Activated naive CD4-positive, alpha-beta T cell treated with anti-CD3 and anti-CD28 coated beads, Interleukin-2, amount 10 ng/mL, durations not matched to agents 7 days and 5 days (primary cell): ENCODE data around the gene ADGRF3.

Source experiments
- CTCF ChIA-PET: fragments of 350-600 bp; sonication (Branson Sonifier 250); formaldehyde crosslinking; loops from one replicate; lab custom pipeline; 2021; ENCODE audit warnings: antibody characterized with exemption; lab: Charles Lee
- DNase-seq: peaks from one replicate; pipeline ENCODE4 v3.0.0-alpha.2; 2020
- H3K27ac Mint-ChIP-seq: one replicate; pipeline ENCODE4 v1.8.0; 2021; ENCODE audit warnings: mild to moderate bottlenecking, moderate library complexity, mixed read lengths
- H3K27me3 Mint-ChIP-seq: one replicate; pipeline ENCODE4 v1.8.0; 2021; ENCODE audit warnings: mild to moderate bottlenecking, mixed read lengths
- H3K36me3 Mint-ChIP-seq: one replicate; pipeline ENCODE4 v1.8.0; 2021; ENCODE audit warnings: mixed read lengths
- H3K4me1 Mint-ChIP-seq: one replicate; pipeline ENCODE4 v1.8.0; 2021; ENCODE audit warnings: mixed read lengths
- H3K4me3 Mint-ChIP-seq: one replicate; pipeline ENCODE4 v1.8.0; 2021; ENCODE audit warnings: mild to moderate bottlenecking, moderate library complexity, mixed read lengths
- H3K9me3 Mint-ChIP-seq: one replicate; pipeline ENCODE4 v1.8.0; 2021; ENCODE audit warnings: mixed read lengths

The ADGRF3 gene

GRCh38 chr2:26298638-26299393 is 47.8 kb downstream of the ADGRF3 start:
- no peaks in the 10 kb centered on the region for H3K36me3 Mint-ChIP-seq
- no peaks in the 10 kb centered on the region for H3K4me1 Mint-ChIP-seq
- DNase-seq, result peak; percentile 55
- peaks cover 19% of the 10 kb centered on the region for H3K27me3 Mint-ChIP-seq
- H3K27ac Mint-ChIP-seq, result no peak overlapping the region
- H3K9me3 Mint-ChIP-seq, result no peaks in the 10 kb centered on the region
- H3K4me3 Mint-ChIP-seq, result no peak overlapping the region
- CTCF ChIA-PET, result no interaction called here

GRCh38 chr2:26298286-26298637 is 48.3 kb downstream of the ADGRF3 start:
- H3K27ac Mint-ChIP-seq, result no peak overlapping the region

GRCh38 chr2:26297061-26297460 is 49.5 kb downstream of the ADGRF3 start:
- no peak overlapping the region for H3K27ac Mint-ChIP-seq
- CTCF ChIA-PET, result no interaction called here
- H3K4me1 Mint-ChIP-seq, result no peaks in the 10 kb centered on the region
- DNase-seq, result no peak
- no peak overlapping the region for H3K4me3 Mint-ChIP-seq
- peaks cover 19% of the 10 kb centered on the region for H3K27me3 Mint-ChIP-seq
- no peaks in the 10 kb centered on the region for H3K9me3 Mint-ChIP-seq
- no peaks in the 10 kb centered on the region for H3K36me3 Mint-ChIP-seq

More at GRCh38 chr2:26298286-26298637, 48.3 kb downstream of the ADGRF3 start:
- Mint-ChIP-seq H3K9me3 (no peaks in the 10 kb centered on the region), H3K27me3 (peaks cover 19% of the 10 kb centered on the region), H3K36me3 (no peaks in the 10 kb centered on the region), H3K4me1 (no peaks in the 10 kb centered on the region), H3K4me3 (no peak overlapping the region)
- CTCF ChIA-PET, result no interaction called here
- DNase-seq, result no peak

- Mint-ChIP-seq H3K9me3 (no peaks in the 10 kb centered on the region), H3K36me3 (peaks cover 2% of the 10 kb centered on the region), H3K4me3 (no peak overlapping the region), H3K27ac (no peak overlapping the region), H3K4me1 (no peaks in the 10 kb centered on the region), H3K27me3 (peaks cover 19% of the 10 kb centered on the region)
- no peak for DNase-seq
- CTCF ChIA-PET, result no interaction called here
Measured at GRCh38 chr2:26295511-26295910, 51.1 kb downstream of the ADGRF3 start.

GRCh38 chr2:26292646-26293045 is 53.9 kb downstream of the ADGRF3 start:
- no peak overlapping the region for H3K27ac Mint-ChIP-seq
- DNase-seq, result no peak

GRCh38 chr2:26290001-26290400 is 56.6 kb downstream of the ADGRF3 start:
- CTCF ChIA-PET, result no interaction called here
- no peaks in the 10 kb centered on the region for H3K9me3 Mint-ChIP-seq
- H3K4me1 Mint-ChIP-seq, result no peaks in the 10 kb centered on the region
- H3K36me3 Mint-ChIP-seq, result peaks cover 25% of the 10 kb centered on the region
- no peak for DNase-seq
- no peak overlapping the region for H3K4me3 Mint-ChIP-seq
- H3K27ac Mint-ChIP-seq, result no peak overlapping the region
- peaks cover 1% of the 10 kb centered on the region for H3K27me3 Mint-ChIP-seq

More at GRCh38 chr2:26292646-26293045, 53.9 kb downstream of the ADGRF3 start:
- CTCF ChIA-PET, result no interaction called here
- Mint-ChIP-seq H3K27me3 (peaks cover 19% of the 10 kb centered on the region), H3K9me3 (no peaks in the 10 kb centered on the region), H3K4me1 (no peaks in the 10 kb centered on the region), H3K4me3 (no peak overlapping the region), H3K36me3 (peaks cover 11% of the 10 kb centered on the region)

- CTCF ChIA-PET, result interaction anchor here (0.6 kb wide), 1 partner anchor 121 kb away, joined by 3 read pairs; no protein-coding TSS in a partner anchor
- no peak overlapping the region for H3K4me3 Mint-ChIP-seq
- no peaks in the 10 kb centered on the region for H3K9me3 Mint-ChIP-seq
- peaks cover 43% of the 10 kb centered on the region for H3K36me3 Mint-ChIP-seq
- DNase-seq, result no peak
- H3K27ac Mint-ChIP-seq, result no peak overlapping the region
- no peaks in the 10 kb centered on the region for H3K4me1 Mint-ChIP-seq
- no peaks in the 10 kb centered on the region for H3K27me3 Mint-ChIP-seq
Measured at GRCh38 chr2:26285931-26286330, 60.7 kb downstream of the ADGRF3 start.

GRCh38 chr2:26284132-26284531 is 62.5 kb downstream of the ADGRF3 start:
- peaks cover 44% of the 10 kb centered on the region for H3K36me3 Mint-ChIP-seq
- H3K4me1 Mint-ChIP-seq, result no peaks in the 10 kb centered on the region
- no peaks in the 10 kb centered on the region for H3K27me3 Mint-ChIP-seq
- no peak overlapping the region for H3K4me3 Mint-ChIP-seq
- no peak overlapping the region for H3K27ac Mint-ChIP-seq
- no peak for DNase-seq
- no peaks in the 10 kb centered on the region for H3K9me3 Mint-ChIP-seq
- CTCF ChIA-PET, result no interaction called here

- no peaks in the 10 kb centered on the region for H3K27me3 Mint-ChIP-seq
- CTCF ChIA-PET, result no interaction called here
- no peak overlapping the region for H3K4me3 Mint-ChIP-seq
- H3K27ac Mint-ChIP-seq, result peak overlapping the region; percentile 47
- H3K36me3 Mint-ChIP-seq, result peaks cover 47% of the 10 kb centered on the region
- H3K9me3 Mint-ChIP-seq, result no peaks in the 10 kb centered on the region
- no peak for DNase-seq
- no peaks in the 10 kb centered on the region for H3K4me1 Mint-ChIP-seq
Measured at GRCh38 chr2:26283606-26284005, 63.0 kb downstream of the ADGRF3 start.

- H3K27ac Mint-ChIP-seq, result no peak overlapping the region
- no peaks in the 10 kb centered on the region for H3K4me1 Mint-ChIP-seq
- H3K9me3 Mint-ChIP-seq, result no peaks in the 10 kb centered on the region
- H3K36me3 Mint-ChIP-seq, result peaks cover 35% of the 10 kb centered on the region
- no peak overlapping the region for H3K4me3 Mint-ChIP-seq
- no peak for DNase-seq
- CTCF ChIA-PET, result no interaction called here
- H3K27me3 Mint-ChIP-seq, result no peaks in the 10 kb centered on the region
Measured at GRCh38 chr2:26281226-26281625, 65.4 kb downstream of the ADGRF3 start.

GRCh38 chr2:26279886-26280285 is 66.7 kb downstream of the ADGRF3 start:
- peaks cover 29% of the 10 kb centered on the region for H3K36me3 Mint-ChIP-seq
- no peaks in the 10 kb centered on the region for H3K4me1 Mint-ChIP-seq
- H3K4me3 Mint-ChIP-seq, result no peak overlapping the region
- H3K27me3 Mint-ChIP-seq, result no peaks in the 10 kb centered on the region
- CTCF ChIA-PET, result no interaction called here
- no peaks in the 10 kb centered on the region for H3K9me3 Mint-ChIP-seq
- no peak overlapping the region for H3K27ac Mint-ChIP-seq
- DNase-seq, result no peak

GRCh38 chr2:26276484-26277227 is 69.9 kb downstream of the ADGRF3 start:
- CTCF ChIA-PET, result interaction anchor here (0.5 kb wide), 1 partner anchor 126 kb away, joined by 3 read pairs; no protein-coding TSS in a partner anchor
- H3K9me3 Mint-ChIP-seq, result no peaks in the 10 kb centered on the region

GRCh38 chr2:26274058-26274613 is 72.5 kb downstream of the ADGRF3 start:
- CTCF ChIA-PET, result interaction anchor here (0.7 to 1.4 kb wide), 3 partner anchors 29 to 42 kb away, joined by 3 read pairs; partner anchors contain the start of genes HADHA and HADHB
- H3K4me1 Mint-ChIP-seq, result peaks cover 2% of the 10 kb centered on the region
- H3K4me3 Mint-ChIP-seq, result no peak overlapping the region
- H3K9me3 Mint-ChIP-seq, result no peaks in the 10 kb centered on the region
- H3K36me3 Mint-ChIP-seq, result peaks cover 11% of the 10 kb centered on the region
- no peak for DNase-seq
- H3K27ac Mint-ChIP-seq, result no peak overlapping the region
- no peaks in the 10 kb centered on the region for H3K27me3 Mint-ChIP-seq

More at GRCh38 chr2:26276484-26277227, 69.9 kb downstream of the ADGRF3 start:
- no peak for DNase-seq
- H3K36me3 Mint-ChIP-seq, result peaks cover 21% of the 10 kb centered on the region
- no peak overlapping the region for H3K27ac Mint-ChIP-seq
- H3K27me3 Mint-ChIP-seq, result no peaks in the 10 kb centered on the region
- peaks cover 2% of the 10 kb centered on the region for H3K4me1 Mint-ChIP-seq
- H3K4me3 Mint-ChIP-seq, result no peak overlapping the region

- DNase-seq, result no peak
- H3K4me3 Mint-ChIP-seq, result no peak overlapping the region
- CTCF ChIA-PET, result interaction anchor here (1.4 kb wide), 1 partner anchor 30 kb away, joined by 3 read pairs; no protein-coding TSS in a partner anchor
- peaks cover 8% of the 10 kb centered on the region for H3K36me3 Mint-ChIP-seq
- H3K9me3 Mint-ChIP-seq, result no peaks in the 10 kb centered on the region
- H3K27me3 Mint-ChIP-seq, result no peaks in the 10 kb centered on the region
- H3K4me1 Mint-ChIP-seq, result peaks cover 2% of the 10 kb centered on the region
- peak overlapping the region; percentile 17 for H3K27ac Mint-ChIP-seq
Measured at GRCh38 chr2:26273501-26273900, 73.1 kb downstream of the ADGRF3 start.
